Left forelimb (tissue), 1 donor: ENCODE data around the gene TMC3.
A peak's percentile ranks its signal among the peaks of the same experiment; 100 is the strongest.
"Not testable (repeated sequence)": the region's sequence is repeated elsewhere in the genome, so short reads cannot be mapped to it uniquely, and the experiment has no call there.

ENCODE experiments used
- DNase-seq: peaks from one replicate; pipeline ENCODE4 v3.0.0-alpha.2; 2018; ENCODE audit warnings: low spot score

TMC3 gene

GRCh38 chr15:81373775-81374395 is at the start of gene TMC3:
TSS of gene TMC3 (minus strand) at chr15:81374213. CDS start at chr15:81374077, 136 bp downstream.
- no peak for DNase-seq

GRCh38 chr15:81421461-81421860 is 47.4 kb upstream of the TMC3 start:
- DNase-seq, result no peak

GRCh38 chr15:81419332-81419943 is 45.4 kb upstream of the TMC3 start:
- no peak for DNase-seq

- no peak for DNase-seq
Measured at GRCh38 chr15:81418891-81419290, 44.9 kb upstream of the TMC3 start.

- DNase-seq, result no peak
Measured at GRCh38 chr15:81418444-81418843, 44.4 kb upstream of the TMC3 start.

GRCh38 chr15:81414274-81414968 is 40.4 kb upstream of the TMC3 start:
- not testable (repeated sequence) for DNase-seq

- no peak for DNase-seq
Measured at GRCh38 chr15:81413851-81414250, 39.8 kb upstream of the TMC3 start.

- no peak for DNase-seq
Measured at GRCh38 chr15:81411969-81412633, 38.1 kb upstream of the TMC3 start.

- DNase-seq, result no peak
Measured at GRCh38 chr15:81411051-81411450, 37.0 kb upstream of the TMC3 start.

- DNase-seq, result peak; percentile 70
Measured at GRCh38 chr15:81410318-81410753, 36.3 kb upstream of the TMC3 start.

GRCh38 chr15:81407718-81408117 is 33.7 kb upstream of the TMC3 start:
- no peak for DNase-seq

- DNase-seq, result no peak
Measured at GRCh38 chr15:81407176-81407575, 33.2 kb upstream of the TMC3 start.

- DNase-seq, result no peak
Measured at GRCh38 chr15:81400640-81401236, 26.7 kb upstream of the TMC3 start.

GRCh38 chr15:81398910-81399551 is 25.0 kb upstream of the TMC3 start:
- DNase-seq, result no peak

GRCh38 chr15:81398456-81398855 is 24.4 kb upstream of the TMC3 start:
- DNase-seq, result no peak

GRCh38 chr15:81394603-81395002 is 20.6 kb upstream of the TMC3 start:
- DNase-seq, result no peak

- DNase-seq, result no peak
Measured at GRCh38 chr15:81391657-81392056, 17.6 kb upstream of the TMC3 start.

GRCh38 chr15:81388436-81388770 is 14.4 kb upstream of the TMC3 start:
- no peak for DNase-seq

- DNase-seq, result no peak
Measured at GRCh38 chr15:81387621-81388435, 13.8 kb upstream of the TMC3 start.

GRCh38 chr15:81386947-81387346 is 12.9 kb upstream of the TMC3 start:
- DNase-seq, result no peak

GRCh38 chr15:81385721-81386076 is 11.7 kb upstream of the TMC3 start:
- no peak for DNase-seq
